ENCODE data around the gene LTV1.

Gene LTV1

DNA sequence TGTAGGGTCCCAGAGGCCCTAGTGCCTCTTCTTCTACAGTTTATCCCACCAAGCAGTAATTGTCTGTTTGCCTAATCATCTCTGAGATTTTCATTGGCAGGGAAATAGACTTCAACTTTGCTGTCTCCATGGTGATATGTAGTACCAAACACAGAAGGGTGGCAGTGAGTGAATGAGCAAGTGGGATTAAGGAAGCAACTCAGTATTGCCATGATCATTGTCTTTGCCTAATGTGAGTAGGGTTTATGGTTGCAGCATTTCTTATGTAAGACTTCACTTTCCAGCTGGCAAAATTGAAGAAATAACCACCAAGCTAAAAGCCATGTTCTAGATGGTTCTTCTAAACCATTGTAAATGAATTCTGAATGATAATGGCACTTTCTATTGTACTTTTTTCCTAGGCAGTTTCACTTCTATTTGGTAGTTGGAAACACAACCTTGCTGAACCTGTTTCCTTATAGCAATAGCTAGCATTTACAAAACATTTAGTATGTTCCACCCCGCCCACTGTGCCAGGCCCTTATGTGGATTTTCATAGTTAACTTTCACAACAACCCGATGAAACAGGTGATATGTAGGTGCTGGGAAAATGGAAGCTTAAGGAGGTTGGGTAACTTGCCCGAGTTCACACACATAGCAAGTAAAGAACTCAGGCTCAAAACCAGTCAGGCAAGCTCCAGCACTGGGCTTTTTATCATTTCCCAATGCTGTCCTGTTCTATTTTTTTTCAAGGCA, 53.2 kb downstream of the LTV1 start:
- peak; percentile 24 for DNase-seq

DNA sequence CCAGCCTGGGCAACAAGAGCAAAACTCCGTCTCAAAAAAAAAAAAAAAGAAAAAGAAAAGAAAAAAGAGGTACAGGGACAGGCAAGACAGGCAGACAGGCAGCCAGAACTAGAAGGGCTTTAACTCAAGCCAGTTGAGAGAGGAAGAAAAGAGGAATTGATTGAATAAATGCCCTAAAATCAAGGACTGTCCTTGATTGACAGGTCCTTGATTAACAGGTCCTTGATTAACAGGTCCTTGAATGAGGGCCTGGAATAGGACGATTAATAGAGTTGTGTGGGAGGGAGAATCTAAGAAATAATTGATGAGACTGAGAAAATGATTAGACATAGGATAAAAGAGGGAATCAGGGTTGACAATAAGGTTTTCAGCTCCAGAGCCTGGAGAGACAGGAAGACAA, 57.2 kb downstream of the LTV1 start:
- no peak for DNase-seq

DNA sequence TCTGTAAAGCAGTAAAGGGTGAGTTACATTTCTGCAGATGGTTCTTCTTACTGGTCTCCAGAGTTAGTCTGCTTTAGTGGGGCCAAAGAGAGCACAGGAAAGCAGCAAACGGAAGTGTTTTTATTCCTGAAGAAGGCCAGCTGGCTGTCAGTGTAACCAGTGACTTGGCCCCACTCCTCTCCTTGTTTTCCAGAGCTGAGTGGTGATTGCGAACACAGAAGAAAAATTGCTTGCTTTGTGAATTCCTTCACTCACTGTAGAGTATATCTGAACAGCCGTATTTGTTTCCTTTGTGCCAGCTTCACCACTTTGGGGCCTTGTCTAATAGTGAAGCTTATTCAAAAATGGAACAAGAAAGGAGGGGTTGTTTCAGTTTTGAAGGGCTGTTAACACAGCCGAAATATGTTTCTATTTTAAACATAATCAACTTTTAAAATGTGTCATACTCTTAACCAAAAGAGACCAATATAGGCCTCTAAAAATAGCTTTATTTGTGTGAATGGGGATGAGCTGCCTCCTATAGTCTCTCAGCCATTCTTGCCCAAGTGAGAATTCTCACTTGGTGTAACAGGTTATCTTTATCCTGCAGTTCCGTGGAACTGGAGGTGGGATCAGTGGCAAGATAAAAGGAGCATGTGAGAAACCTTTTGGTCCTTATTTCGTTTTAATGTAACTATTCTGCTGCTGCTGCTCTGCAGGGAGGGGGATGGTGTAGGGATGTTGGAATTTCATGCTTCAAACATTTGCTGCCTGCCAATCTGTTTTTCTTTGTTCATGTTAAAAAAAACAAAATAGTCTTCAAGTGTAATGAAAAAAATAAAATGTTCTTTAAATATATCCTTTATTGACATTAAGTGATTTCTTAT, 59.0 kb downstream of the LTV1 start:
- DNase-seq = no peak

DNA sequence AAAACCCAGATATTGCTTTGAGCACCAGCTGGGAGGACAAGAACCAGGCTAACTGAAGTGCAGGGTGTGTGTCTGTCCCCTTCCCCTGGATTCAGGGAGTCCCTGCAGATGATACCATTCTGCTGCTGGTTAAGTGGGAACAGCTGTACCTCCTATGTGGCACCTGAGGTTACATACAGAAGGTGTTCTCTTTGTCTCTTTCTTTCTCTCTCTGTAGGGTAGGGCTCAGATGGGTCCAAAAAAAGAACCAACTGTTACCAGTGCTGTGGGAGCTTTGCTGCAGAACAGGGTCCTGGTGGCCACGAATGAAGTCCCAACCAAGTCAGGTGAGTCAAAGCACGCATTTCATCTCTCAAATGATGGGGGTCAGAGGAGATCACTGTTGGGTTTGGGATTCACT, 59.7 kb downstream of the LTV1 start:
- DNase-seq = no peak

DNA sequence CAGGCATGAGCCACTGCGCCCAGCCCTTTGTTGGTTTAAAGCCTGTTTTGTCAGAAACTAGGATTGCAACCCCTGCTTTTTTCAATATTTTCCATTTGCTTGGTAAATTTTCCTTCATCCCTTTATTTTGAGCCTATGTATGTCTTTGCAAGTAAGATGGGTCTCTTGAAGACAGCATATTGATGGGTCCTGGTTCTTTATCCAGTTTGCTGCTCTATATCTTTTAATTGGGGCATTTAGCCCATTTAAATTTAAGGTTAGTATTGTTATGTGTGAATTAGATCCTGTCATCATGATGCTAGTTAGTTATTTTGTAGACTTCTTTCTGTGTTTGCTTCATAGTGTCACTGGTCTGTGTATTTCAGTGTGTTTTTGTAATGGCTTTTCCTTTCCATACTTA, 67.9 kb downstream of the LTV1 start:
- no peak for DNase-seq

DNA sequence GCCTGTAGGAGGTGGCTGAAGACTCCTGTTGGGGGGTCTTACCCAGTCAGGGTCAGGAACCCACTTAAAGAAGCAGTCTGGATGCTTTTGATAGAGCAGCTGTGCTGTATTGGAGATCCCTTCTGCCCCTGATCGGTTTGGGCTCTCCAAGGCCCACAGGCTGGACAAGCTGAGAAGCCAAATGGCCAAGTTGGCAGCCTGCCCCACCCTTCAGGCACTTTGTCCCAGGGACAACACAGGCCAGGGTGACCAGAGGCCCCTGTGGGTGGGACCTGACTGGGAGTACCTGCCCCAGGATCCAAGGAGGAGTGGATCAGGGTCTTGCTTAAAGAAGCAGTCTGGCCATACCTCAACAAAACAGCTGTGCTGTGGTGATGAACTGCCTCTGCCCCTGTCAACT, 69.5 kb downstream of the LTV1 start:
- DNase-seq = no peak

Measured in NCI-H1105 treated with DMSO at 0.1 percent for 48 hours (cell line).